Activated CD8-positive, alpha-beta T cell treated with anti-CD3 and anti-CD28 coated beads for 36 hours (primary cell): Measurements from ENCODE around the gene CCDC51. TPM values are rescaled to one million over a fixed set of nuclear protein-coding genes. Genes with fewer than 3 reads are reported as not detected.

Experiments used
- ATAC-seq: fragments of 200-7000 bp; cut with Tn5 transposase; one replicate; pipeline ENCODE4 v1.10.0; 2021; ENCODE audit warnings: mild to moderate bottlenecking, moderate library complexity
- CTCF ChIA-PET: fragments of 350-600 bp; sonication (Branson Sonifier 250); formaldehyde crosslinking; loops from one replicate; lab custom pipeline; 2021; ENCODE audit warnings: antibody characterized with exemption; lab: Charles Lee
- POLR2A ChIA-PET: fragments of 350-600 bp; sonication (Branson Sonifier 250); formaldehyde crosslinking; loops from one replicate; lab custom pipeline; 2021; ENCODE audit warnings: antibody characterized with exemption; lab: Charles Lee
- DNase-seq: peaks from one replicate; pipeline ENCODE4 v3.0.0-alpha.2; 2020
- H3K27ac Mint-ChIP-seq: one replicate; pipeline ENCODE4 v1.8.0; 2021; ENCODE audit warnings: mild to moderate bottlenecking, mixed read lengths
- H3K27me3 Mint-ChIP-seq: one replicate; pipeline ENCODE4 v1.8.0; 2021; ENCODE audit warnings: mixed read lengths
- H3K36me3 Mint-ChIP-seq: one replicate; pipeline ENCODE4 v1.8.0; 2021; ENCODE audit warnings: low read depth, mixed read lengths
- H3K4me1 Mint-ChIP-seq: one replicate; pipeline ENCODE4 v1.8.0; 2021; ENCODE audit warnings: low read depth, mixed read lengths
- H3K4me3 Mint-ChIP-seq: one replicate; pipeline ENCODE4 v1.8.0; 2021; ENCODE audit warnings: mild to moderate bottlenecking, moderate library complexity, mixed read lengths
- H3K9me3 Mint-ChIP-seq: one replicate; pipeline ENCODE4 v1.8.0; 2021; ENCODE audit warnings: mixed read lengths
- intact Hi-C: fragments of 100-400 bp; cut with micrococcal nuclease; formaldehyde crosslinking; loops from one replicate; pipeline ENCODE4 v1.10.0; 2022
- total RNA-seq, 2 experiments: library from RNA; stranded (reverse); gene quantifications; one replicate each; pipeline ENCODE4 v1.2.3, GENCODE V29; 2021
- TF ChIP-seq, protein P1 (sequence below): fragments of 200-600 bp; IDR thresholded peaks from one replicate; pipeline ENCODE4 v1.8.0; 2022; ENCODE audit warnings: antibody characterized with exemption, mild to moderate bottlenecking

Gene CCDC51
- total RNA-seq, 2 experiments from 2014 or later, result 25.3 to 28.3 TPM

DNA sequence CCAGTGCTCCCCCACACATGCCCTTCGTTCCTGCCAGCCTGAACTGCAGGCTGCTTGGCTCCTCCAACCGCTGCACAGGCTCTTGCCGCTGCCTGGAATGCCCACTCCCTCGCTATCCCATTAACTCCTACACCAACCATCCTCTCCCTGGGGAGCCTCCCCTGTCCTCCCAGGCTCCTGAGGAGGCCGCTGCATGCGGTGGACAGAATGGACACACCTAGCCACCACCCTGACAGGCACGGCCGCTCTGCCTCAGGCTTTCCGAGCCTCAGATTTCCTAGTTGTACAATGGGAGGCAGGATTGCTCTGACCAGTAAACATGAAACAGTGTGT lies 12.3 kb downstream of the CCDC51 start:
- POLR2A ChIA-PET, result no interaction called here
- H3K4me3 Mint-ChIP-seq, result peak overlapping the region; percentile 25

GRCh38 chr3:48426944-48427629 lies 12.8 kb downstream of the CCDC51 start:
- Mint-ChIP-seq H3K27me3 (peaks cover 6% of the 10 kb centered on the region), H3K36me3 (peaks cover 6% of the 10 kb centered on the region)
- intact Hi-C loops, result no loop called here

More for the DNA sequence above, 12.3 kb downstream of the CCDC51 start:
- intact Hi-C loops, result no loop called here
- ATAC-seq (no peak), DNase-seq (no peak)
- Mint-ChIP-seq H3K27me3 (peaks cover 6% of the 10 kb centered on the region), H3K27ac (no peak overlapping the region), H3K4me1 (peaks cover 4% of the 10 kb centered on the region), H3K9me3 (no peaks in the 10 kb centered on the region), H3K36me3 (peaks cover 10% of the 10 kb centered on the region)
- CTCF ChIA-PET, result interaction anchor here (1.0 to 2.9 kb wide), 2 partner anchors 8 to 18 kb away, joined by 3 to 17 read pairs; partner anchors contain the start of gene ATRIP
- TF ChIP-seq, protein P1, sequence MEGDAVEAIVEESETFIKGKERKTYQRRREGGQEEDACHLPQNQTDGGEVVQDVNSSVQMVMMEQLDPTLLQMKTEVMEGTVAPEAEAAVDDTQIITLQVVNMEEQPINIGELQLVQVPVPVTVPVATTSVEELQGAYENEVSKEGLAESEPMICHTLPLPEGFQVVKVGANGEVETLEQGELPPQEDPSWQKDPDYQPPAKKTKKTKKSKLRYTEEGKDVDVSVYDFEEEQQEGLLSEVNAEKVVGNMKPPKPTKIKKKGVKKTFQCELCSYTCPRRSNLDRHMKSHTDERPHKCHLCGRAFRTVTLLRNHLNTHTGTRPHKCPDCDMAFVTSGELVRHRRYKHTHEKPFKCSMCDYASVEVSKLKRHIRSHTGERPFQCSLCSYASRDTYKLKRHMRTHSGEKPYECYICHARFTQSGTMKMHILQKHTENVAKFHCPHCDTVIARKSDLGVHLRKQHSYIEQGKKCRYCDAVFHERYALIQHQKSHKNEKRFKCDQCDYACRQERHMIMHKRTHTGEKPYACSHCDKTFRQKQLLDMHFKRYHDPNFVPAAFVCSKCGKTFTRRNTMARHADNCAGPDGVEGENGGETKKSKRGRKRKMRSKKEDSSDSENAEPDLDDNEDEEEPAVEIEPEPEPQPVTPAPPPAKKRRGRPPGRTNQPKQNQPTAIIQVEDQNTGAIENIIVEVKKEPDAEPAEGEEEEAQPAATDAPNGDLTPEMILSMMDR, result no peak

GRCh38 chr3:48426401-48426909 lies 13.5 kb downstream of the CCDC51 start:
- H3K27ac Mint-ChIP-seq, result no peak overlapping the region
- peaks cover 4% of the 10 kb centered on the region for H3K4me1 Mint-ChIP-seq
- no peak overlapping the region for H3K4me3 Mint-ChIP-seq
- POLR2A ChIA-PET, result interaction anchor here (1.2 to 1.4 kb wide), 2 partner anchors 13 to 20 kb away, joined by 3 to 6 read pairs; partner anchors contain the start of genes ATRIP, CCDC51 and TMA7
- no peaks in the 10 kb centered on the region for H3K36me3 Mint-ChIP-seq
- peaks cover 6% of the 10 kb centered on the region for H3K27me3 Mint-ChIP-seq
- TF ChIP-seq, protein P1, result no peak
- no peaks in the 10 kb centered on the region for H3K9me3 Mint-ChIP-seq
- CTCF ChIA-PET, result interaction anchor here (1.2 to 2.9 kb wide), 2 partner anchors 9 to 26 kb away, joined by 3 to 17 read pairs; no protein-coding TSS in a partner anchor
- intact Hi-C loops, result no loop called here
- no peak for DNase-seq
- no peak for ATAC-seq

More at GRCh38 chr3:48426944-48427629, 12.8 kb downstream of the CCDC51 start:
- Mint-ChIP-seq H3K4me3 (no peak overlapping the region), H3K9me3 (no peaks in the 10 kb centered on the region), H3K27ac (no peak overlapping the region), H3K4me1 (peaks cover 4% of the 10 kb centered on the region)
- TF ChIP-seq, protein P1, result no peak
- no peak for DNase-seq
- ChIA-PET CTCF (interaction anchor here (1.0 to 2.9 kb wide), 3 partner anchors 9 to 26 kb away, joined by 3 to 17 read pairs (median 3); partner anchors contain the start of gene ATRIP), POLR2A (interaction anchor here (1.4 kb wide), 1 partner anchor 12 kb away, joined by 6 read pairs; the partner anchor contains the start of genes CCDC51 and TMA7)
- ATAC-seq, result no peak

DNA sequence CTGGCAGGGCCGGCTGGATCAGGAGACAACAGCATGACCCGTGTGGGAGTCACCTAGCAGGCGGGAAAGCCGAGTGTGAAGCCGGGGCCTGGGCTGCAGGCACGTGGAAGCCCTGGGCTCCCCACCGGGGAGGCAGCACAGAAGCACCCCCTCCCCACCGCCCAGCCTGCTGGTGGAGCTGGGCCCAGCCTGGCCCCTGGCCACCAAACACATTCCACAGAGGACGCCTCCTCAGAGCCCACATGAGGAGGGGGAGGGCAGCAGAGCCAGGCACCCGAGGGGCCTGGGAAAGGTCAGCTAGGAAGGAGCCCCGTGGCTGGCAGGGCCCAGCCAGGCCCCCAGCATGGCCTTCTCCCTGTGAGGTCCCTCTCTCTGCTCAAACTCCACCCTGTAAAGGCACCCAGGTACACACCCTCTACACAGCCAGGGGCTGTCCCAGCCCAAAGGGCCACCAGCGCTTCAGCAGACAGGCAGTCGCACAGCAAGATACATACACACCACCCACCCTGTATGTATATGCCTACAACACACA lies 14.6 kb downstream of the CCDC51 start:
- Mint-ChIP-seq H3K9me3 (no peaks in the 10 kb centered on the region), H3K4me1 (peaks cover 4% of the 10 kb centered on the region), H3K4me3 (no peak overlapping the region), H3K27ac (no peak overlapping the region), H3K36me3 (no peaks in the 10 kb centered on the region), H3K27me3 (peaks cover 6% of the 10 kb centered on the region)
- intact Hi-C loops, result no loop called here
- ChIA-PET POLR2A (interaction anchor here (1.2 to 1.4 kb wide), 2 partner anchors 14 to 21 kb away, joined by 3 to 6 read pairs; partner anchors contain the start of genes ATRIP, CCDC51 and TMA7), CTCF (interaction anchor here (1.7 to 3.4 kb wide), 3 partner anchors 10 to 24 kb away, joined by 7 to 17 read pairs (median 16); no protein-coding TSS in a partner anchor)
- TF ChIP-seq, protein P1, result no peak
- no peak for ATAC-seq
- no peak for DNase-seq
